ENCODE results near the gene CERT1. TPM values are rescaled to one million over a fixed set of nuclear protein-coding genes. Genes with fewer than 3 reads are reported as not detected.

CERT1 gene
- polyA plus RNA-seq, 12 donors: 32.2 to 130 (median 37.9) TPM

Other genes starting within 250 kb of the CERT1 start
- 10 to 100 TPM in 11 of 12 donors, not detected in 1; 22.1 to 77.8 (median 33.5) TPM for gene HMGCR, start 174.4 kb downstream of the CERT1 start, polyA plus RNA-seq (ENCODE audit: insufficient read length in 12 of 12)
- gene POLK, start 262 bp upstream of the CERT1 start, polyA plus RNA-seq (ENCODE audit: insufficient read length in 12 of 12): 10 to 100 TPM in 11 of 12 donors, not detected in 1; 21.0 to 36.0 (median 26.9) TPM
- gene ANKDD1B, start 99.8 kb upstream of the CERT1 start, polyA plus RNA-seq (ENCODE audit: insufficient read length in 12 of 12): 1 to 10 TPM in 5 of 12 donors, under 1 TPM in 5, not detected in 2; 0.30 to 2.5 (median 1.1) TPM
- gene POC5, start 205.8 kb upstream of the CERT1 start, polyA plus RNA-seq (ENCODE audit: insufficient read length in 12 of 12): 10 to 100 TPM in 4 of 12 donors, 1 to 10 TPM in 7, not detected in 1; 5.5 to 28.5 (median 9.5) TPM